ENCODE results near the gene TBC1D2B. TPM values are rescaled to one million over a fixed set of nuclear protein-coding genes. Genes with fewer than 3 reads are reported as not detected.
"Not testable (repeated sequence)": the region's sequence is repeated elsewhere in the genome, so short reads cannot be mapped to it uniquely, and the experiment has no call there.

TBC1D2B gene
- total RNA-seq, 1 donor from 2014 or later, result 62.3 TPM

DNA sequence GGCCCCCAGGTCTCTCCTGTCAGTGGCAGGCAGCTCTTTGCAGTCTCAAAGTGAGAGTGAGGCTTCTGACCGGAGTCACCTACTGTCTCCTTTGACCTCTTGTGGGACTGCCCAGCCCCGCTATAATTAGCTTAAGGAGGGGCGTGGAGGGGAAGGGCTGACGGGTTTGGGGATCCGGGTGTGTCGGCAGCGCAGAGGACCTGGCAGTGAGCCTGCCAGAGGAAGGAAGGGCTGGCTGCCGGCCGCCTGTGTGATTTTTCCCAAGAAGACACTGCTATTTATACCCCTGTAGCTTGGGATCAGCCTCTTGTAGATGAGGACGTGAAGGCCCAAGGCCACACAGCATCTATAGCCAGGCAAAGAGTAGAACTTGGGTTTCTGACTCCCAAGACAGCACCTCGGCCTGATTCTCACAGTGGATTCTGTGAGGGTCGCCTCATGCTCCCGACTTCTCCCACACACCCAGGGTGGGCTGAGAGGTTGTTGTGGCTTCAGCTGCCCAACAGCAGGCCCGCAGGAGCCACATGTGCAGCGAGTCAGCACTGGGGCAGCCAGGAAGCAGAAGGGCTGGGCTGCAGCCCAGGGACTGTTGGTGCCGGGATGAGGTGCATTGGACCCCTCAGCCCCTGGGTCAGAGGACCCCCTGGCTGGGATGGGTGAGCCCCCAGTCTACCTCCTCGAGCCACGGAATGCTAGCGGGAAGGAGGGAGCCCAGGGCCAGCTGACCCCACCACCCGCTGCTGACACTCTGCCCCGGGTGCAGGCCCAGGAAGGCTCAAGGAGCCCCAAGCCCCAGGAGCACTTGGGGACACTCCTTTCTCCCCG lies 104.0 kb downstream of the TBC1D2B start:
- not testable (repeated sequence) for H3K36me3 Mint-ChIP-seq (ENCODE audit: low read depth); H3K9me3 Mint-ChIP-seq; H3K4me1 Mint-ChIP-seq; H3K27ac Mint-ChIP-seq; H3K4me3 Mint-ChIP-seq; DNase-seq
- intact Hi-C loops (cut with micrococcal nuclease), result loop anchor here (10.0 kb wide), 1 partner anchor 801 kb away; no protein-coding TSS in a partner anchor
- peaks cover 14% of the 10 kb centered on the region for H3K27me3 Mint-ChIP-seq

DNA sequence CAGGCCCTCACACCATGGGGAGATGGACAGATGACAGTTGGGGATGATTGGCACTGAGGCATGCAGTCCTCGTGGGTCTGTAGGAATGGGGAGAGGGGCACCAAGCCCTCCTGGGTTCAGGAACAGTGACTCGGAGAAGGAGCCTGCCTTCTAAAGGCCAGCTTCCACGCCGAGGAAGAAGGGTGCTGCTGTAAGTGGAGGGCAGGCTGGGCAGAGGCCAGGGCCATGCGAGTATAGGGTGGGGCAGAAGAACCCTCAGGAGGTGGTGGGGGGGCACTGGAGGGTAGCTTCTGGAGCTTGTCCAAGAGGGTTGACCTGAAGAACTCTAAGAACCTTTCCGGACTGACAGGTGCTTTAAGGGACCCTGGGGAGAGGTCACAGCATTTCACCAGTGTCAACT lies 104.8 kb downstream of the TBC1D2B start:
- not testable (repeated sequence) for H3K4me1 Mint-ChIP-seq; H3K36me3 Mint-ChIP-seq (ENCODE audit: low read depth); DNase-seq; H3K9me3 Mint-ChIP-seq; H3K27ac Mint-ChIP-seq; H3K4me3 Mint-ChIP-seq
- peaks cover 17% of the 10 kb centered on the region for H3K27me3 Mint-ChIP-seq
- intact Hi-C loops (cut with micrococcal nuclease), result loop anchor here (10.0 kb wide), 1 partner anchor 802 kb away; no protein-coding TSS in a partner anchor

DNA sequence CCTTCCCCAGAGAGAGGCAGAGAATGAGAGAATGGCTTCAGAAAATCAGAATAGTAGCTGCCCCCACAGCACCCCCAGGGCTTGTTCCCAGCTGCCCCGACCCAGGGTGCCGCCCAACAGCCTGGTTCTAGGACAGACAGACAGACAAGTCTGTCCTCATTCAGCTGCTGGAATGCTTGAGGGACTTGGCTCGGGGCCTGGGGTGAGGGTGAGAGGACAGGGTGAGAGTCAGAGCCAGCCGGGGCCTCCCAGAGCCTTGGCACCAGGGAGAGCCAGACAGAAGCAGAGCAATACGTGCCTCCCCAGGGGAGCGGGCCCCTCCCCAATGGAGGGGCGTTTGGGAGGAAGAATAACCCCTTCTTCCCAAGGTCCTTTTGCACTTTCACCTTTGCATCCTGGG lies 105.6 kb downstream of the TBC1D2B start:
- H3K27me3 Mint-ChIP-seq, result peaks cover 18% of the 10 kb centered on the region
- DNase-seq; H3K9me3 Mint-ChIP-seq; H3K4me1 Mint-ChIP-seq; H3K4me3 Mint-ChIP-seq; H3K36me3 Mint-ChIP-seq (ENCODE audit: low read depth); H3K27ac Mint-ChIP-seq: not testable (repeated sequence)
- intact Hi-C loops (cut with micrococcal nuclease), result loop anchor here (10.0 kb wide), 1 partner anchor 803 kb away; no protein-coding TSS in a partner anchor

DNA sequence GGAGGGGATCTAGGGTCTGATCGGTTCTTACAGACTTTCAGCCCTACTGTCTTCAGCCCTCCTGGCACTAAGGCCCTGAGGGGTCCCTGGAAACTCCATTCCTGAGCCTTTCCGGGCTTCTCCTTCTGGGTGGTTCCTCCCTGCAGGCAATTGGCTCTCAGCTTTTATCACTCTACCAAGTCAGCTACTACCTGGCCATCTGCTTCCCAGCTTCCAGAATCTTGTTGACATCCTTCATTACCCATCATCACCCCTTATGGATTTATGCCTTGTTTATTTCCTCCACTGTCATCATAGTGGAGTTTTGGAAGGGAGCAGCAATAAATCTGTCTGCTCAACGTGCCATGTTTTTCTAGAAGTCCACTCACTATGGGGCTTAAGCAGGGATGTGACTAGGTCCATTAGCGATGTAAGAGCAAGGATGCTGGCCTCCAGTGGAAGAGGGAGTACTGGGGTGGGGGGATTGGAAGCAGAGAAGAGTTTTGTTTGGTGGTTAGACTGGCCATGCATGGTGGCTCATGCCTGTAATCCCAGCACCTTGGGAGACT lies 106.6 kb downstream of the TBC1D2B start:
- H3K4me1 Mint-ChIP-seq; DNase-seq; H3K9me3 Mint-ChIP-seq; H3K27ac Mint-ChIP-seq; H3K4me3 Mint-ChIP-seq; H3K36me3 Mint-ChIP-seq (ENCODE audit: low read depth): not testable (repeated sequence)
- peaks cover 19% of the 10 kb centered on the region for H3K27me3 Mint-ChIP-seq
- intact Hi-C loops (cut with micrococcal nuclease), result loop anchor here (10.0 kb wide), 1 partner anchor 804 kb away; no protein-coding TSS in a partner anchor

DNA sequence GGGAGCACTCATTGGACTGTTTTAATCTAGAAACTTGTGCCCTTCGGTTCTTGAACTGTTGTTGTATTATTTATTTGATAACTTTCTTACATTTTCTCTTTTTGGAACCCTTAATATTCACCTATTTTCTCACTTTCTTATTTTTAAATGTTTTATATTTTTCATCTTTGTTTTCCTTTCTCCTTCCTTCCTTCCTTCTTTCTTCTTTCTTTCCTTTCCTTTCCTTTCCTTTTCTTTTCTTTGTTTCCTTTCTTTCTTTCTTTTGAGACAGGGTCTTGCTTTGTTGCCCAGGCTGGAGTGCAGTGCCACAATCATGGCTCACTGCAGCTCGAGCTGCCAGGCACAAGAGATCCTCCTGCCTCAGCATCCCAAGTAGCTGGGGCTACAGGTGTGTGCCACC lies 108.5 kb downstream of the TBC1D2B start:
- Mint-ChIP-seq H3K27ac (no peak overlapping the region), H3K9me3 (no peaks in the 10 kb centered on the region), H3K4me1 (peaks cover 4% of the 10 kb centered on the region), H3K27me3 (peaks cover 28% of the 10 kb centered on the region), H3K4me3 (no peak overlapping the region), H3K36me3 (ENCODE audit: low read depth) (no peaks in the 10 kb centered on the region)
- no peak for DNase-seq
- intact Hi-C loops (cut with micrococcal nuclease), result no loop called here

DNA sequence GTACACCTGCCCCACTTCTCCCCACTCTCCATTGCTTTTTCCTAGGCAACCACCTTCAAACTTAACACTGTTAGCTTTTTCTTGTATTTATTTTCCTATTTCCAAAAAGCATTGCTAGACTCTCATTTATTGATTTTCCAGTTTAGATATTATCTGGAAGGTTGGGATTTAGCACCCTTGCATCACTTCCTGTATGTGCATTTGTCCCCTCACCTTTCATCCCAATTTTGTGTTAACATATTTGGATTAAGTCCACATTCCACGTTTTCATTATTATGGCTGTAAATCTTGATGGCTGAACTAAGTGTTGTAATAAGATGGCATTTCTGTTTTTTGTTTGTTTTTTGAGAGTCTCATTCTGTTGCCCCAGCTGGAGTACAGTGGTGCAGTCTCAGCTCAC lies 109.7 kb downstream of the TBC1D2B start:
- H3K9me3 Mint-ChIP-seq, result no peaks in the 10 kb centered on the region
- DNase-seq, result no peak
- H3K36me3 Mint-ChIP-seq (ENCODE audit: low read depth), result no peaks in the 10 kb centered on the region
- intact Hi-C loops (cut with micrococcal nuclease), result loop anchor here (1.0 kb wide), 1 partner anchor 141 kb away; no protein-coding TSS in a partner anchor
- H3K27ac Mint-ChIP-seq, result no peak overlapping the region
- no peak overlapping the region for H3K4me3 Mint-ChIP-seq
- peaks cover 40% of the 10 kb centered on the region for H3K27me3 Mint-ChIP-seq
- peaks cover 4% of the 10 kb centered on the region for H3K4me1 Mint-ChIP-seq

DNA sequence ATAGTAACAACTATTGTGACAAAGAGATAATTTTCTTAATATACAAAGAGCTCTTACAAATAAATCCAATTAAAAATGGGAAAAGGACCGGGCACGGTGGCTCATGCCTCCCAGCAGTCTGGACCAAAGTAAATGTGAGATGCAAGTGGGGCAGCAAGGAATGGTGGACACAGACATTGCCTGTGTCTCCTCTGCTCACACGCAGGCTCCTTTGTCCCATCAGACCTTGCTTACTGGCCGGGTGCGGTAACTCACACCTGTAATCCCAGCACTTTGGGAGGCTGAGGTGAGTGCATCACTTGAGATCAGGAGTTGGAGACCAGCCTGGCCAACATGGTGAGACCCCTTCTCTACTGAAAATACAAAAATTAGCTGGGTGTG lies 110.3 kb downstream of the TBC1D2B start:
- DNase-seq; H3K4me1 Mint-ChIP-seq; H3K36me3 Mint-ChIP-seq (ENCODE audit: low read depth); H3K27ac Mint-ChIP-seq; H3K4me3 Mint-ChIP-seq; H3K9me3 Mint-ChIP-seq: not testable (repeated sequence)
- H3K27me3 Mint-ChIP-seq, result peaks cover 44% of the 10 kb centered on the region
- intact Hi-C loops (cut with micrococcal nuclease), result loop anchor here (1.0 kb wide), 1 partner anchor 141 kb away; no protein-coding TSS in a partner anchor

DNA sequence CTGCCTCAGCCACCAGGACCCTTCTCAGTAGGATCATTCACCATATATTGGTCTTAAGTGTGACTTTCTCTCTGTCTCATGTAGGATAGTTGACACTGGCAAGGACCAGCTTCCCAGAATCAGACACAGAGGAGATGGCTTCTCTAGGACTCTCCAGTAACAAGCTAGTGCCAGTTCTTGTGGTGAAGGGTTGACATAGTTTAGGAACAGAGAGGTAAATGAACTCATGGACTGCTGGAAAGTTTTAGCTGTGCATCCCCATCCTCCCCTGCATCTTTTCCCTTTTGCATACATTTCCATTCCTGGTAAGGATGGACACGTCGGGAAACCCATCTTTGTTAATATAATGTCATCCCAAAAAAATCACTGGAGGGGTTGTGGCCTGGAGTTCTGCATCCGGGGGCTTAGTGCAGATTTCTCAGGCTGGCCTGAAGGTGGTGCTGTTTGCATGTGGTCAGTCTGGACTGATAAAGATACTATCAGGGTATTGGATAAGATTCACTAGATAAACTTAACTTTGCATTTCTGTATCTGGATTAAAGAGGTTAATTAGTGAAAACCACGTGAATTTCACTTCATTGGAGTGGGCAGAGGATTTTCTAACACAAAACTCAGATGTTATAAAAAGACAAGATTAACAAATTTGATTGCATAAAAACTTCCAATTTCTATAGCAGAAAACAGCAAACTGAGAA lies 110.8 kb downstream of the TBC1D2B start:
- Mint-ChIP-seq H3K4me3 (no peak overlapping the region), H3K9me3 (no peaks in the 10 kb centered on the region), H3K36me3 (ENCODE audit: low read depth) (no peaks in the 10 kb centered on the region), H3K4me1 (peaks cover 4% of the 10 kb centered on the region), H3K27me3 (peaks cover 45% of the 10 kb centered on the region), H3K27ac (peak overlapping the region; percentile 12)
- DNase-seq, result peak; percentile 86
- intact Hi-C loops (cut with micrococcal nuclease), result loop anchor here (1.0 kb wide), 1 partner anchor 142 kb away; no protein-coding TSS in a partner anchor

DNA sequence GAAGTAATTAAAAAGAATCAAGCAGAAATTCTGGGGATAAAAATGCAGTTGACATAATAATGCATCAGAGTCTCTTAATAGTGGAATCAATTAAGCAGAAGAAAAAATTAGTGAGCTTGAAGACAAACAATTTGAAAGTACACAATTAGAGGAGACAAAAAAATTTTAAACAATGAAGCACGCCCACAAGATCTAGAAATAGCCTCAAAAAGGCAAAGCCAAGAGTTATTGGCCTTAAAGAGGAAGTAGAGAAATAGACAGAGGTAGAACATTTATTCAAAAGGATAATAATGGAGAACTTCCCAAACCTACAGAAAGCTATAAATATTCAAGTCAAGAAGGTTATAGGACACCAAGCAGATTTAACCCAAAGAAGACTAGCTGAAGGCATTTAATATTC lies 113.3 kb downstream of the TBC1D2B start:
- Mint-ChIP-seq H3K27me3 (peaks cover 42% of the 10 kb centered on the region), H3K4me3 (no peak overlapping the region), H3K9me3 (no peaks in the 10 kb centered on the region), H3K4me1 (peaks cover 11% of the 10 kb centered on the region), H3K36me3 (ENCODE audit: low read depth) (no peaks in the 10 kb centered on the region), H3K27ac (no peak overlapping the region)
- intact Hi-C loops (cut with micrococcal nuclease), result no loop called here
- DNase-seq, result no peak

DNA sequence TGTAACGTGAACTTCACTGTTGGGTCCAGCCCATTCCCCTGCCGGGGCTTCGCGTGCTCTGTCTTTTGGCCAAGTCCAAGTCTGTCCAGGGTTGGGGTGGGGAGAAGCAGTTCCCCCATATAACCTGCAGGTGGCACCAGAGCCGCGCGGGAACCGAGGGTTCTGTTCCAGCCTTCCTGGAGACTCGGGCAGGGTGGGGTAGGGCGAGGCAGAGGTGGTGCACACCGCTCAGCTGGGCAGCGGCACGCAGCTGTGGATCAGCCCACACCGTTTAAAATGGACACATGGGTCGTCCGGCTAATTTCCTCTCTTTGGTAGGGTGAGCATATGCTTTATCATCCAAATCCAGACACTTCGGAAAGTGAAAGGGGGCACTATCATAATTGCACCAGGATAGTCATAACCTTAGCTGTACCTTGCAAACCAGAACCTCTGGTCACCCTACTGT lies 118.1 kb downstream of the TBC1D2B start:
- DNase-seq, result peak; percentile 94

DNA sequence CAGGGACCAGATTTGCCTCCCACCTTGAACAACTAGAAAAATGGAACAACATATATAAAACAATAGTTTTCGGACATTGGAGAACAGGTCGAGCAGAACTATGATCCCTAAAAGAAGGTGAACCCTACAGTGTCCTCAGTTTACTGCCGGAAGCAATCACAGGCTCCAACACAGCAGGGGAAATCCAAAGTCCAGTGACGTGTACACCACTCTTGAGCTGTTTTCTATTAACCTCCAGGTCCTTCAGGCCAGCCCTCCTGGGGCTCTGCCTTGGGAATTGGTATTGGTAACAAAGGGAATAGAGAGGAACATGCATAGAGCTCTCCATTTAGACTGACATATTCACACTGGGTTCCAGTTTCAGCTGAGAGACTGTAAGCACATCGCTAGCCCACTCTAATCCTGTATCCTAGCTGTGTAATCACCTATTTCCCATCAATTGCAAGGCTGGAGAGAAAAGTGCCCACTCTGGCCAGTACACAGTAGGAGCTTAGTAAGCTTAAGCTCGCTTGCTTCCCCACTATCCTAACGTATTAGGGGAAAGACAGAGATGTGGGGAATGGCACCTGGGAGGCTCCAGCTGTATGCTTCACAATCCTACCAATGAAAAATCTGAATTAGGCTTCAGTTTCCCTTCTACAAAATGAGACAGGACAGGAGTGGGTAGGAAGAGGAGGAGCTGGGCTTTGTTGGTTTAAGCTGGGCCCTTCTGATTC lies 118.6 kb downstream of the TBC1D2B start:
- not testable (repeated sequence) for H3K36me3 Mint-ChIP-seq (ENCODE audit: low read depth); H3K9me3 Mint-ChIP-seq; H3K27ac Mint-ChIP-seq; H3K4me3 Mint-ChIP-seq; DNase-seq
- Mint-ChIP-seq H3K27me3 (peaks cover 31% of the 10 kb centered on the region), H3K4me1 (peaks cover 16% of the 10 kb centered on the region)
- intact Hi-C loops (cut with micrococcal nuclease), result loop anchor here (1.0 to 5.0 kb wide), 3 partner anchors 150 to 283 kb away; no protein-coding TSS in a partner anchor

More for the DNA sequence above, 118.1 kb downstream of the TBC1D2B start:
- H3K9me3 Mint-ChIP-seq, result no peaks in the 10 kb centered on the region
- peaks cover 37% of the 10 kb centered on the region for H3K27me3 Mint-ChIP-seq
- peaks cover 10% of the 10 kb centered on the region for H3K4me1 Mint-ChIP-seq
- intact Hi-C loops (cut with micrococcal nuclease), result loop anchor here (1.0 to 5.0 kb wide), 3 partner anchors 149 to 283 kb away; no protein-coding TSS in a partner anchor
- no peaks in the 10 kb centered on the region for H3K36me3 Mint-ChIP-seq (ENCODE audit: low read depth)
- peak overlapping the region; percentile 24 for H3K4me3 Mint-ChIP-seq
- no peak overlapping the region for H3K27ac Mint-ChIP-seq

DNA sequence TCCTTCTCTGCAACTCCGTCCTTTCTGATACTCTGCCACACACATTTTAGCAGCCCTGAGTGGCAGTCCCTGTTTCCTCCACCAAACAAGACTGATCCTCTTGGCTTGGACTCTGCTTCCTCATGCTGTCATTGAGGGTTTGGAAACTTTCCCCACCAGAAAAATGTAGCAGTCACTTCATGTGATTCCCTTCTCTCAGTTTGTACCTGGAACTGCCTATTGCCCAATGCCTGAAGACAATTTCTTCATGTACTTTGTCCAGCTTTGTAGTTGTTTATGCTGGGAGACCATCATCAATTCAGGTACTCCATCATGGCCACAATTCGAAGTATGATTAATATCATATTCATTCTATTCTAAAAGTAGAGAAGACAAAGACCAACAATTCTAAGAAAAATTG lies 119.5 kb downstream of the TBC1D2B start:
- not testable (repeated sequence) for H3K9me3 Mint-ChIP-seq; H3K27ac Mint-ChIP-seq; DNase-seq; H3K4me3 Mint-ChIP-seq; H3K36me3 Mint-ChIP-seq (ENCODE audit: low read depth)
- peaks cover 22% of the 10 kb centered on the region for H3K27me3 Mint-ChIP-seq
- intact Hi-C loops (cut with micrococcal nuclease), result loop anchor here (2.0 to 5.0 kb wide), 2 partner anchors 151 to 284 kb away; no protein-coding TSS in a partner anchor
- peaks cover 17% of the 10 kb centered on the region for H3K4me1 Mint-ChIP-seq

DNA sequence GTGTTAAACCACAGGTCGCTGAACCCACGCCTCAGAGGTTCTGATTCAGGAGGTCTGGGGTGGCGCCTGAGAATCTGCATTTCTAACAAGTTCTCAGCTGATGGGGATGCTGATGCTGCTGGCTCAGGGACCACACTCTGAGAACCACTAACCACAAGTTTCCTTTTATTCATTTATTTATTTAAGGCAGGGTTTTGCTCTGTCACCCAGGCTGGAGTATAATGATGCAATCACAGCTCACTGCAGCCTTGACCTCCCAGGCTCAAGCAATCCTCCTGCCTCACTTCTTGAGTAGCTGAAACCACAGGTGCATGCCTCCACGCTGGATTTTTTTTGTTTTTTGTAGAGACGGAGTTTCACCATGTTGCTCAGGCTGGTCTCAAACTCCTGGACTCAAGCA lies 123.6 kb downstream of the TBC1D2B start:
- H3K4me3 Mint-ChIP-seq; H3K27me3 Mint-ChIP-seq; H3K9me3 Mint-ChIP-seq; intact Hi-C loops (cut with micrococcal nuclease); H3K36me3 Mint-ChIP-seq (ENCODE audit: low read depth); H3K4me1 Mint-ChIP-seq: not testable (repeated sequence)
- peak; percentile 73 for DNase-seq
- H3K27ac Mint-ChIP-seq, result peak overlapping the region; percentile 41

All from activated CD4-positive, alpha-beta T cell treated with anti-CD3 and anti-CD28 coated beads, Interleukin-2, amount 10 ng/mL, durations not matched to agents 24 days and 14 days (primary cell).